T47D (cell line): Measurements from ENCODE around the gene GALNT2.

Source experiments
- DNase-seq, 2 experiments: peaks; one replicate each; pipeline versions ENCODE4 v3.0.0 to v3.0.0-alpha.2; 2011 to 2012; ENCODE audit warnings: low read depth in 1 of 2, low spot score in 1 of 2
- JUND ChIP-seq: IDR thresholded peaks from 2 replicates; pipeline ENCODE4 v1.6.1; 2012; ENCODE audit warnings: low read depth
- in situ Hi-C: cut with HindIII; loops from 2 replicates; pipeline ENCODE4 v1.10.0; 2016; ENCODE audit warnings: low sequenced_read_pairs, low pct_unique_long_range_greater_than_20kb

Gene GALNT2

DNA sequence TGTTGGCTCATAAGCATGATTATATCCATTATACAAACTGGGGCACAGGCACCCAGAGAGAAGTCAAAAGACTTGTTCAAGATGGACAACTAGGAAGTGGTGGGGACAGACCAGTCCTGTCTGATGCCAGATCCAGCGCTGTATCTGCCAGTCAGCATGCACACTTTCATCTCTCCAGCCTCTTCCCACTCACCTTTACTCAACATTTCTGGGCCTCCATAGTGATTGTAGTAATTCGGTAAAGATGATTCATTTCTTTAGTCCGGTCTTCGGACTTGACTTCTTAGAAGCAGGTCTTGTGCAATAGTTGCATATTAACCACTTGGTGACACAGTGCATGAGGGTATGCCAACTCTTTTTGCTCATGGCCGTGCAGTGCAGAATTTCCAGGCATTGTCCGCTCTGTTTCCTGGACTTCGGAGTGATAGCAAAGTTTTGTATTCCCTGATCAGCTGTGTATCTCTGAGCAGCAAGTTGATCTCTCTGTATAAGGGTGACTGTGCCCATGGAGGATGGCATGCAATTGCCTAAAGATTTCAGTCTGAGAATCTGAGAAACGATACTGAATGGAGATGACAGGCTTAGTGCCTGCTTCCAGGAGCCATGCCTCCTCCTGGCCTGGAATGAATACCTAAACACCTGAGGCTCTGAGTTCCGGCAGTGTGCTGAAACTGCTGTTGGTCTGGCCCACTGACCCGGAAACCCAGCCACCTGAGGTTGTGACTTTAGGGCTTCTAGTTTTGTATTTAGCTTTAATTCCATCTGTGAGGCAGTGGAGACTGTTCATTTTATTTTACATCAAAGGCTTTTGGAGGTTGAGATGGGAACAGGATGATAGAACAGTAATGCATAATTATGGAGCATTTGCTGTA, 39.0 kb downstream of the GALNT2 start:
- DNase-seq, result no peak
- no peak for TF ChIP-seq JUND
- in situ Hi-C loops, result no loop called here

- no peak for DNase-seq
Observed at GRCh38 chr1:230107941-230108340, 40.9 kb downstream of the GALNT2 start.

GRCh38 chr1:230108580-230108979, 41.5 kb downstream of the GALNT2 start:
- in situ Hi-C loops, result no loop called here
- TF ChIP-seq JUND, result no peak

More at GRCh38 chr1:230107941-230108340, 40.9 kb downstream of the GALNT2 start:
- no peak for TF ChIP-seq JUND
- in situ Hi-C loops, result no loop called here

DNA sequence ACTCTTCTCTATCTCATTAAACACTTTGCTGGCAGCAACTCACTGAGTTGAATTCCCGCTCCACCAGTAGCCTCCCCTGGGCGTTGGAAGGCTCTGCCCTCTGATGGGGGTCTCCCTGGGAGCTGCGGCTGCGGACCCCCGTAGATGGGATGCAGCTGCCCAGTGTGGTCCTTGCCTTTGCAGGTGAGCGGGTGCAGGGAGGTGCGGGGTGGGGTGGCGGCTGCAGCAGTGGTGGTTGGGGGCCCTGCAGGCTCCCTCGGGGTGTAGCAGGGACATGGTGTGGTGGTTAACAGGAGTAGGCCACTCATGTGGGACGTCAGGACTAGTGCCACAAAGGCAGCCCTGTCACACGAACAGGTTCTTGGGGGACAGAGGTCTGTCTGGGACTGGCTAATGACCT, 42.0 kb downstream of the GALNT2 start:
- DNase-seq, result no peak
- in situ Hi-C loops, result no loop called here
- no peak for TF ChIP-seq JUND

More at GRCh38 chr1:230108580-230108979, 41.5 kb downstream of the GALNT2 start:
- no peak for DNase-seq

DNA sequence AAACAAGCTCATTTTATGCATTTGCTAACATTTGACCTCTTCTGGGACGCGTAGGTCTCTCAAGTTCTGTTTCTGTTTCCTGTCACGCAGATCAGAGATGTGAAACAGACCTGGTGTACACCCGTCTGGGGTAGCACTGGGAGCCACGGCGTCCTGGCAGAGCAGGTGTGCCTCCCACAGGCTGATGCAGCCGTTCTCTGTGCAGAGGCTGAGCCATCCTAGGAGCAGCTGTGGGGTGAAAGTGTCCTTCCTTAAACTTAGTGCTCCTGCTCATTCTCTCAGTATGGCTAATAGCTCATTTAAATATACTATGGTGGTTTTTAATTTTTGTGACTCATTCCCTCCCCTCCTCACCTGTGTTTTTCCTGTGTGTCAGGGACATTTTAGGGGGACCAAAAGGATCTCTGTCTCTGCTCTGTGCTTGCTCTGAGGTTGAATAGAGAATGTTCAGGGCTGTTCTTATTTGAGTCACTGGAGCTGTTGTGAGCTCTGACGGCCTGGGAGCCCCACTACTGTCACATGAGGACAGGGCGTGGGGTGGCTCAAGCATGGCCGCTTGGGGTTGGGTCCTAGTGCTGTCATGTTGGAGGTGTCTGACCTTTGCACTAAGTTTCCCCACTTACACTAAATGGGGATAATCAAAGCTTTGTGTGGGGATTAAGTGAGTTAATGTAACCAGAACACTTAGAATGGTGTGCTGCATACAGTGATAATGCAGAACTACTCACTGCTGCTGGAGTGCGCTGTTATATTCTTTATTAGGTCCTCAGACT, 43.0 kb downstream of the GALNT2 start:
- no peak for TF ChIP-seq JUND
- in situ Hi-C loops, result no loop called here
- no peak for DNase-seq

DNA sequence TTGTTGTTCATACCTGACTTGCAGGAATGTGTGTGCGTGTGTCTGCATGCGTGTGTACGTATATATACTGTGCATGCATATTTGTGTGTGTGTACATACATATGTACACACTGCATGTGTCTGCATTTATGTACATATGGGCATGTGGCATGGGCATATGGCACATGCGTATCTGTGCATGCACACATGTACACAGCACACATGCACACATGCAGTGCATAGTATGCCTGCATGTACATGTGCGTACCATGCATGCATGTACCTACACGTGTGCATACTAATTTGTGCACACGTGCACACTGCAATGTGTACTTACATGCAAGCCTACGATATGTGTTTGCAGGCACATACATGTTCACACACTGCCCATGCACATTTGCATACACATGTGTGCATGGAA, 43.9 kb downstream of the GALNT2 start:
- no peak for DNase-seq
- no peak for TF ChIP-seq JUND
- in situ Hi-C loops, result no loop called here

DNA sequence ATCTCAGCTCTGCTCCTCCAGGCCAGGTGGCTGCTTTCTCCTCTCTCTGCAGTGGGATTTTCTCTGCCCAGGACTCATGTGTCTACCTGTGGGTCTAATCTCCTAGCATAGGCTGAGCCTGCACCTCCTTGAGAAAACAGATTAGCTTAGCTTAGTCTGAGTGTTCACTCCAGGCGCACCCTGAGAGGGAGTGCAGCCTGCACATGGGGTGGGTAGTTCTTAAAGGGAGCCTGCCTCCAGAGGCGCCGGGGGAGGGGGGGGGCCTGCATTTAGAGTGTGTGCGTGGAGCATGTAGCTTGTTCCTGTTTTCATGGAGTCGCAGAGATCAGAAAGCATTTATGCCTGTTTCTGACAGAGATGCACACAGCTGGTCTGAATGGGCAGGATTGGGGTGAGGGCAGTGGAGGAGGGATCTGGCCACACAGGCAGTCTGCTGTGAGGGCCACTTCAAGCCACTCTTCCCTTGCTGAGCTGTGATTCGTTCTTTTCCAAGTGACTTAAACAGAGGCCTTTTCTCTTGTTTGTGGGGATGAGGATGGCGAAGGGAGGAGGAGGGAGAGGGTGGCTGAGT, 45.2 kb downstream of the GALNT2 start:
- no peak for DNase-seq
- no peak for TF ChIP-seq JUND
- in situ Hi-C loops, result no loop called here

DNA sequence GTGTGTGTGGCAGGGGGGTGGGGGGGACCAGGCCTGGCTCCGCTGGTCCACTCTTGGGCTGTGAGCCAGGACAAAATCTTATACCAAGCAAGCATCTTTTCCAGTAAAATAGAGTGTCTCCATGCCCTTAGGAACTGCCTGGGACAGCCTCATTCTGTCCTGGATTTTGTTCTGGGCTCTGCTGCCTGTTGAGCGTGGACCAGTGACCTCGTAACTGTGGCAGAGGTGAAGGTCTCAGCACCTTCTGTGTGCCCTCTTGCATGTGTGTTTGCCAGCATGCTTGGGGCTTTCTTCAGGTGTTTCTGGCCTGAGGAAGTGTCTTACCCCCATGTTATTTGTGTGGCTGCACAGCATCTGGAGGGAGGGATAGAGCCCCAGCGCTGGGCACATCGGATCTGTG, 45.7 kb downstream of the GALNT2 start:
- TF ChIP-seq JUND, result no peak
- in situ Hi-C loops, result no loop called here
- DNase-seq, result no peak

GRCh38 chr1:230113235-230113592, 46.2 kb downstream of the GALNT2 start:
- in situ Hi-C loops, result no loop called here

DNA sequence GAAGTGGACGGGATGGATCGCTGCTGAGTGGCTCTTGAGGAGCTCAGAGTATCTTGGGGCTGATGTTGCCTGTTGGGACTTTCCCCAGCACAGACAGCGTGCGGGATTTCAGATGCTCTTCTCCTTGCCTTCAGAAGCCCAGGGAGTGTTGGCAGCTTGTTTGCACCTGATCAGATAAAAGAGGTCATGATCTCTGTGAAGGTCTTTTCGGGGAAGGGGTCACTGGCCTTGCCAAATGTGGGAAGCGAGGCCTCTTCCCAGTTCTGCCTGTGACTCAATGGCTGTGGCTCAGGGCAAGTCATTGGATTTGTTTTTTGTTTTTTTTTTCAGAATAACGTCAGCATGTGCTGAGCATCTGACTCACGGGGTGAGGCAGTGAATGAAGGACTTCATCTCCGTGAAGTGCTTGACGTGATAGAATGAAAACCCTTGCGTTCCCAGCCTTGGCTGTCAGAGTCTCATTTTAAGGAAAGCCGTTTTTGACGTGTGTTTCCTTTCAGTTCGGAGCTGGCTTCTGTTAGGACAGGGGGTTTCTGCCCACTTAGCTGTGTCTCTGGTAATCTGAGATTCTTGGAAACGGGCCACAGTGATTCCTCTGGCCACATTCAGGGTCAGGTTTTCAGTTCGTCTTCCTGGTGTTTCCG, 46.7 kb downstream of the GALNT2 start:
- in situ Hi-C loops, result no loop called here
- DNase-seq, result no peak
- TF ChIP-seq JUND, result no peak

More at GRCh38 chr1:230113235-230113592, 46.2 kb downstream of the GALNT2 start:
- DNase-seq, result no peak
- no peak for TF ChIP-seq JUND

GRCh38 chr1:230114237-230114651, 47.2 kb downstream of the GALNT2 start:
- TF ChIP-seq JUND, result no peak
- in situ Hi-C loops, result no loop called here
- no peak for DNase-seq

GRCh38 chr1:230117694-230118093, 50.7 kb downstream of the GALNT2 start:
- TF ChIP-seq JUND, result no peak
- in situ Hi-C loops, result no loop called here
- DNase-seq, result no peak

- in situ Hi-C loops, result no loop called here
- TF ChIP-seq JUND, result no peak
- DNase-seq, result no peak
Observed at GRCh38 chr1:230119340-230119739, 52.3 kb downstream of the GALNT2 start.
